ENCODE data around the gene PTPRG.

The PTPRG gene

GRCh38 chr3:61912158-61912557, 350.8 kb downstream of the PTPRG start:
- DNase-seq: no peak

DNA sequence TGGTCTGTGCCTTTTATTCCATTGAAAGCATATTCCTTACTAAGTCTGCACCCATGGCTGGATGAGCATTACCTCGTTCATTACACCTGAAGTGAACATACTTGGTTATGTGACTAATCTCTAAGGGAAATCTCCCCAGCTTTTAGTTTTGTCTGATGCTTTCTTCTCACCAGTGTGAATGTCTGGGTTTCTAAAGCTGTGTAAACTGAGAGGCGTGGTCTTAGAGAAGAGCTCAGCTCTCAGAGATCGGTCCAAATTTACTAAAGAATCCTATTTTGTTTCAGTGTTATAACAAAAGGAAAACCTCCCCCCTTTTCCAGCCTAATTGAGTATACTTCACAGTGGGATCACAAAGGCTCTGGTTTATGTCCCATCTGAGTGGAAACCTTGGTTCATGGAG, 352.3 kb downstream of the PTPRG start:
- DNase-seq: no peak

DNA sequence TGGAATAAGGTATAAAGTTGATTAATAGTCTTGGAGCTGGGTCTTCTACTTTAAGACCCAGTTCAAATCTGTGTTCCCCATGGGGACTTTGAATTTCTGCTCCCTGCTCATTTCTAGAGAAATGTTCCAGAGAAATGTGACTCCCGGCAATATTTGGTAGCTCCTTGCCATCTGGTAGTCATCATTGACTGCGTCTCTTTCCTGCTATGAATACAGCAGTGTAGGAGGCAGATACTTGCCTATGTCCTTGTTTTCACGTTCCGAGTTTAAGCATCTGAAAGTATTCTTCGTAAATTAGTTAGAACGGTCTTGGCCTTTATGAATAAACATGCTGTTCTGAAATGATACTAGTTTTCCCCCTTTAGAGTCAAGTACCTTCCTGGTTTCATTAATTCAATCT, 352.9 kb downstream of the PTPRG start:
- no peak for DNase-seq

DNA sequence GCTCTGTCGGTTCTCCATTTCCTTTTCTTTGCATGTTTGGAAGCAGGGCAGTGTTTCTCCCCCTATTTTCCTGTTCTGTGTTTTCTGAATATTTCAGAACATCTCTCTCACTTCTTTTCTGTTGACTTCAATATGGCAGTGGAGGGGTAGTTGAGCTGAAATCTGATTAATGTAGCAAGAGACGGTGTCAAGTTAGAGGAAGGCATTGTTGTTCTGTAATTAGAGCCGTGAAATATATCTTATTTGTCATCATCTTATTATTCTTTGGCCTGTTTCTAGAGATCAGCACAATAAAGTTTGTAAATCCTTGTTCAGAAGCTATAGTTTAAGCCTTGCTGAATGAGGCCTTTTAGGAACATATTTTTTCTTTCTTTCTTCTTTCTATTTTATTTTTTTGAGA, 353.9 kb downstream of the PTPRG start:
- no peak for DNase-seq

GRCh38 chr3:61919371-61919770, 358.0 kb downstream of the PTPRG start:
- DNase-seq: no peak

DNA sequence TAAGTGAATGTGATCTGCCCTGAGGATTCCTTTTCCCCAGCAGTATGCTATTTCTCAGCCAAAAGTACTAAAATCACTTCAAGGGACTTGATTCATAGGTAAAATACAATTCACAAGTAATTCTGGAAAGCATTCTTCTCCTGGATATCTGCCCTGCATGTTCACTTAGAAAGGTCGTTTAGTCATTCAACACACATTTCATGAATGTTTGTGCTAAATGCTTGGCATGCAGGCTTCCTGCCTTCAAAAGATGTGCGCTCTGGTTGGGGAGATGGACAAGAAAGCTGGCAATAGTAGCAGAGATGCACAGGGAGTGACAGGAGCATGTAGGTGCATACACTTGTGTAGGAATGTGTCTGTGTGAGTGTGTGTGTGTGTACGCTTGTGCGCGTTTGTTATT, 360.7 kb downstream of the PTPRG start:
- no peak for DNase-seq

DNA sequence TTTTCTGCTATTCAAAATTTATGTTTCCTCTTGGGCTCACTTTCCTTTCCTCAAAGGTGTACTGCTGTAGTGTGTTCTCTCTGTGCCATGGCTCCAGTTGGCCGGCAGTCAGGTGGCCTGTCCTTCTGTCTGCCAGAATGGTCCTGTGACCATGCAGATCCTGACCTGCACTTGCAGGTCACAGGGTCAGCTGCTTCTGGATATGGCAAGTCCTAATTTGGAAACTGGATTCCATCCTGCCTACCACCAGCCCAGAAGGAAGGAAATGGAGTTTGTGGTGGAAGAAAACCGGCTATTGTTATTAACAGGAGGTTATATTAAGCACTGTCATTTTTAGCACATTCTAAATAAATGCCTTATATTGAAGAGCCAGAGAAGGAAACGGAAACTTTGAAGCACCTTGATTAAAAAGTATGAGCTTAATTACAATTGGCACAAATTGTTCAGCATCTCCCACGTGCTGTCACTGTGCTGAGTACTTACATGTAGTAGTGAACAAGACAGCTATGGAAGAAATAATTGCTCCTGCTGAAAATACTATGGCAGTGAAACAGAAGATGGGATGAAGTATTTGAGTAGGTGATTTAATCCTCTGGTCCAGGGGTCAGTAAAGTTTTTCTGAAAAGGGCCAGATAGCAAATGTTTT, 362.8 kb downstream of the PTPRG start:
- no peak for DNase-seq

GRCh38 chr3:61924991-61925390, 363.6 kb downstream of the PTPRG start:
- no peak for DNase-seq

DNA sequence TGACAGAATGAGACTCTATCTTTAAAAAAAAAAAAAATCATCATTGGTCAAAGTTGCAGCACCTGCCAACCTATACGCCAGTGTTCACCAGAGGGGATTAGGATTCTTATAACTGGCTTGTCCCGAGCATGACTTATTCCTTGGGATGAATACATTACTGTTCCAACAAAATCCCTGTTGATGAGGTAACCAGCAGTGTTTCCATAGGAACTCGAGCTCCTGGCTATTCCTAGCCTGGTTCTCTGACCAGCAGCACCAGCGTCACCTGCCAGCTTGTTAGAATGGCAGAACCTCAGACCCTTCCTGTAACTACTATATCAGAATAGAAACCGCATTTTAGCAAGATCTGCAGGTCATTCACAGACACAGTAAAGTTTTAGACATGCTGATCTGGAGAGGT, 364.4 kb downstream of the PTPRG start:
- no peak for DNase-seq

GRCh38 chr3:61926923-61927322, 365.6 kb downstream of the PTPRG start:
- no peak for DNase-seq

DNA sequence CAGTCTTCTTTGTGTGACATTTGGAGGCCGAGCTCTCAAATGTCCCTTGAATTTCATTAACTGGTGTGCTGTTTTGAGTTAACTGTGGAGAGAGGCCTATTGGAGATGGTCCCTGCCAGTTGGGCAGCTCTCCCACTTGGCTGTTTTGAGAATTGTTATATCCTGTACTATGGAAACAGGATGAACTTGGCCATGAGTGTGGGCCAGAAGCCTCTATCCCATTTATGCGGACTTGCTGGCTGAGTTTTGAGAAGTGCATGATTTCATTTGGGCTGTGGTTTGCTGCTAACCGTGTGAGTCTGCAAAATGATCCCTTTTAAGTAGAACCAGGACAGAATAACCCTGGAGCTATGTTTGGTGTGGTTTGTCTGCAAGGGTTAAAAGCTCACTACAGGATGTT, 366.0 kb downstream of the PTPRG start:
- DNase-seq: no peak

GRCh38 chr3:61928039-61928438, 366.7 kb downstream of the PTPRG start:
- no peak for DNase-seq

DNA sequence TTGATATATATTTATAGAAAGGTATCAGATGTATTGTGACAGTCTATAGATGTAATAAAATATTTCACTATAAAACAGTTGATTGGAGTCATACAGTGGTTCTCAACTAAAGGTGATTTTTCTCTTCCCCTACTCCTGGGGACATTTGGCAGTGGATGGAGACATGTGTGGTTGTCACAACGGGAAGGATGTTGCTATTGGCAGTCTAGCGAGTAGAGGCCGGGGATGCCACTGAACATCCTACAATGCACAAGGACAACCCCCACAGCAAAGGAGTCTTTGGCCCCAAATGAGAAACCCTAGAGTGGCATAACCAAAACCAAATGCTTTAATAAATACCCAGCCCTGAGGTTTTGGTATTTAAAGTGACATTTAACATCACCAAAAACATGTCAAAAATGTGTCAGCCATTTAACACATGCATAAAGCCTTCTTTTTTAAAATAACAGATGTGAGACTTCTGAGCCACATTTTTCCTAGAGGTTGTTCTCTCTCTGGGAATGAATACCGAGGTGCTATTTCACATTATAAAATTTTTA, 367.5 kb downstream of the PTPRG start:
- no peak for DNase-seq

DNA sequence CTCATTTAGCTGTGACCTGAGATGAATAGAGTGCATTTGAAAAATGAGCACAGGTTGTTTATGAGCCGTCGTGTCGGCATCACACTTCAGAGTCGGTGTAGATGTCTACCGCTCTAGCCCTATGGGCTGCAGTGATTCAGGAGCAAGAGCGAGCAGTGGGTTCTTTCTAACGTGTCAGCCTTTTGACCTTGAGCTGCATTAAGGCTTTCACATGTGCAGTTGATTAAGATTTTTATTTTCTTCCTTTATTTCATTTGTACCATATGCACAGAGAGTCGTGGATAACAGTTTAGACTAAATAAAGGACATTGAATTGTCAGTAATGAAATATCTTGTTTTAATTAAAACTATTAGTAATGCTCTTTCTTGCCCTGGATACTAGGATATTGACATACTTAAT, 368.2 kb downstream of the PTPRG start:
- DNase-seq: no peak

DNA sequence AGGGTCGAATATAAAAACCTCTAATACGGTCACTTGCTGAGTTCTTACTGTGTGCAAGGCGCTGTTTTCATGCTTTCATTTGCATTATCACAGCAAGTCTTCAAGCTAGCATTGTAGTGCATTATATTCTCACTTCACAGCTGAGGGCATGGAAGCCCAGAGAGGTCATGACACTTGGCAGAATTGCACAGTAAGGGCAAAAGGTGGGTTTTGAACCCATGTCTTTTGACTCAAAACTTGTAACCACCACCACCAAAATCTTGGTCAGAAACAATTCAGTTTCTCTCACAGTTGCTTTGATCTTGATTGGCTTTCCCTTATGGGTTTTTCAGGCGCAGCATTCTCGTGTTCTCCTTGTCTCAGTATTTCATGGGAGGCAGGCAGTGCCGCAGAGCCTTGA, 371.1 kb downstream of the PTPRG start:
- no peak for DNase-seq

- no peak for DNase-seq
Observed at GRCh38 chr3:61933798-61934504, 372.6 kb downstream of the PTPRG start.

GRCh38 chr3:61934505-61934871, 373.1 kb downstream of the PTPRG start:
- no peak for DNase-seq

DNA sequence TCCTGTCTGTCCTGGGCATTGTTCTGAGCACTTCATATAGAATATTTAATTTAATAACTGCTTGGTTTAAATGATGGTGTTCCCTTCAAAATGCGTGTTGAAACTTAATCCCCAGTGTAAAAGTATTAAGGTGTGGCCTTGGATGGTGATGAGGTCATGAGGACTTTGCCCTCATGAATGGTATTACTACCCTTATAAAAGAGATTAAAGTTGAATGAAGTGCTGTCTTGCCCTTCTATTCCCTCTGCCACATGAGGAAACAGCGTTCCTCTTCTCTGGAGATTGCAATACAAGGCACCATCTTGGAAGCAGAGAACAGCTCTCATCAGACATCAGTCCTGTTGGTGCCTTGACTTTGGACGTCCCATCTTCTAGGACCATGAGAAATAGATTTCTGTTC, 374.4 kb downstream of the PTPRG start:
- no peak for DNase-seq

- DNase-seq: no peak
Observed at GRCh38 chr3:61936344-61936937, 375.1 kb downstream of the PTPRG start.

- DNase-seq: no peak
Observed at GRCh38 chr3:61937477-61937876, 376.1 kb downstream of the PTPRG start.

GRCh38 chr3:61938878-61939549, 377.6 kb downstream of the PTPRG start:
- peak; percentile 4 for DNase-seq

GRCh38 chr3:61940236-61940635, 378.9 kb downstream of the PTPRG start:
- no peak for DNase-seq

DNA sequence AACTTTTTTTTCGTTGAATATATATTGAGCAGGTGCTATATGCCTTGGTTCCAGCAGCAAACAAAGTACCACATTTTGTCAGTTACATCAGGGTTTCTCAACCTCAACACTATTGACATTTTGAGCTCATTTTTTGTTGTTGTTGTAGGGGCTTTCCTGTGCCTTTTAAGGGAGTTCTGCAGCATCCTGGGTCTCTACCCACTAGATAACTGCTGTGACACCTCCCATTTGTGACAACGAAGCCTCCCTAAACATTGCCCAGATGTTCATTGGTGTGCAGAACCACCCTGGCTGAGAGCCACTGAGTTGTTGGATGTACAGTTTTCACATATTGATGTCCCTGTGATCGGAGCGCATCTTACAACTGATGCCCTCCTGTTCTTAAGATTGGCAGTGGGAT, 382.6 kb downstream of the PTPRG start:
- no peak for DNase-seq

DNA sequence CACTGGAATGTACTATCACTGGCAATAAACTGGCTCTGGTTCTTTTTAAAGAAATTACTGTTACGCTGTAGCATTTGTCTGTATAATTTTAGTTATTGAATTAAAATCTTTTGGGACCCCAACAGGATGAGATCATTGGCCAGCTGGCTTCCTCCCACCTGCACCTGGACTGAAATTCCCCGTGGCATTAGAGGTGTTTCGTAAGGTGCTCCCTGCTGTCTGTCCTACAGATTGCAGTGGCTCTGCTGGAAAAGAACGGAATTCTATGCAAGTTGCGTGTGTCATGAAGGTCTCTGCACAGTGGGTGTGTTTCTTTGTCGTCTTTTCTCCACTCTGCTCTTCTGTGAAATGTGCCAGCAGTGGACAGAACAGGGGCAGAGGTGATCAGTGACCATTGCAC, 383.4 kb downstream of the PTPRG start:
- DNase-seq: no peak
